Fibroblast of villous mesenchyme (primary cell): Measurements from ENCODE around the gene KLHL42. TPM values are rescaled to one million over a fixed set of nuclear protein-coding genes. Genes with fewer than 3 reads are reported as not detected.

ENCODE experiments used
- DNase-seq: peaks from one replicate; pipeline ENCODE4 v3.0.0-alpha.2; 2010; ENCODE audit warnings: low read depth
- H3K4me3 ChIP-seq: 2 replicates; pipeline ENCODE4 v1.5.1; 2011; ENCODE audit warnings: low read depth, mild to moderate bottlenecking, low read length
- total RNA-seq: library from RNA; depleted of rRNA; stranded (reverse); fragments of >200 nt; gene quantifications from 2 replicates; pipeline ENCODE4 v1.2.3, GENCODE V29; 2012
- TF ChIP-seq, protein P1 (sequence below): IDR thresholded peaks from 2 replicates; pipeline ENCODE4 v1.5.1; 2012; ENCODE audit warnings: low read depth, mild to moderate bottlenecking, low read length; ENCODE audit not compliant: insufficient read depth

Gene KLHL42
- total RNA-seq, 1 donor = 44.5 TPM

GRCh38 chr12:27822076-27822712 is 42.2 kb downstream of the KLHL42 start:
- peak; percentile 38 for DNase-seq
- TF ChIP-seq, protein P1, sequence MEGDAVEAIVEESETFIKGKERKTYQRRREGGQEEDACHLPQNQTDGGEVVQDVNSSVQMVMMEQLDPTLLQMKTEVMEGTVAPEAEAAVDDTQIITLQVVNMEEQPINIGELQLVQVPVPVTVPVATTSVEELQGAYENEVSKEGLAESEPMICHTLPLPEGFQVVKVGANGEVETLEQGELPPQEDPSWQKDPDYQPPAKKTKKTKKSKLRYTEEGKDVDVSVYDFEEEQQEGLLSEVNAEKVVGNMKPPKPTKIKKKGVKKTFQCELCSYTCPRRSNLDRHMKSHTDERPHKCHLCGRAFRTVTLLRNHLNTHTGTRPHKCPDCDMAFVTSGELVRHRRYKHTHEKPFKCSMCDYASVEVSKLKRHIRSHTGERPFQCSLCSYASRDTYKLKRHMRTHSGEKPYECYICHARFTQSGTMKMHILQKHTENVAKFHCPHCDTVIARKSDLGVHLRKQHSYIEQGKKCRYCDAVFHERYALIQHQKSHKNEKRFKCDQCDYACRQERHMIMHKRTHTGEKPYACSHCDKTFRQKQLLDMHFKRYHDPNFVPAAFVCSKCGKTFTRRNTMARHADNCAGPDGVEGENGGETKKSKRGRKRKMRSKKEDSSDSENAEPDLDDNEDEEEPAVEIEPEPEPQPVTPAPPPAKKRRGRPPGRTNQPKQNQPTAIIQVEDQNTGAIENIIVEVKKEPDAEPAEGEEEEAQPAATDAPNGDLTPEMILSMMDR = no peak
- no peak overlapping the region for H3K4me3 ChIP-seq

- TF ChIP-seq, protein P1 = no peak
- DNase-seq = no peak
- no peak overlapping the region for H3K4me3 ChIP-seq
Measured at GRCh38 chr12:27823038-27823437, 43.0 kb downstream of the KLHL42 start.

- TF ChIP-seq, protein P1 = no peak
- no peak overlapping the region for H3K4me3 ChIP-seq
- DNase-seq = no peak
Measured at GRCh38 chr12:27824126-27824842, 44.3 kb downstream of the KLHL42 start.

GRCh38 chr12:27826076-27826475 is 46.0 kb downstream of the KLHL42 start:
- no peak overlapping the region for H3K4me3 ChIP-seq
- DNase-seq = no peak
- TF ChIP-seq, protein P1 = no peak

- TF ChIP-seq, protein P1 = no peak
- no peak for DNase-seq
- H3K4me3 ChIP-seq = no peak overlapping the region
Measured at GRCh38 chr12:27828196-27828595, 48.2 kb downstream of the KLHL42 start.

DNA sequence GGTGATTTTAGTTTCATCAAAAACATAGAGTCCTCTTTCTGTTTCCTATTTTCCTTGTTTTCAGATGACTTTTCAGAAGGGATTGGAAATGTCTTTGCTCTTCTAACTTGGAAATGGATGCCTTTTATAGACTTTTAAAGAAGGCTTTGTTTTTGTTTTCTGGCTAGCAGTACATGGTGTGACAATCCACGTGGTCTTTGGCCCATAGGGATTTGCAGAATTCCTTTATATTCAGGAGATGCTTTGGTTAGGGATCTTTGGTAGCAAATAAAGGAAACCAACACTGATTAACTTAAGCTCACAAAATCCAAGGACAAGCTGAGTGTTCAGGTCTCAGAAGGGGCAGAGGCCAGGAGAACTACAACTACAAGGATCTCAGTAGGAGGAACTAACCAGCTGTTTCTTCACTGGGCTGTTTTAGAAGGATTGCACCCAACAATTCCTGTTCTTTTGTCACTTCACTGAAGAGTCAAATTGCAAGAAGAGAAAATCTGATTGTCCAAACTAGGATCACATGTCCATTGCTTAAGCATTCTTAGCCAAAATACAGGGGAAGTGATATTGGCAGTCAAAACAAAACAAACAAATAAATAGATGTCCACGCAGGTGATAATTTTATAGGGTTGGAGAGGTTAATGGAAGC is 58.6 kb downstream of the KLHL42 start:
- TF ChIP-seq, protein P1 = no peak
- no peak for DNase-seq
- no peak overlapping the region for H3K4me3 ChIP-seq
